Stimulated activated CD4-positive, alpha-beta T cell treated with anti-CD3 and anti-CD28 coated beads, Interleukin-15, amount 100 ng/mL, for 24 hours (primary cell): Measurements from ENCODE around the gene APOC4.
A peak's percentile ranks its signal among the peaks of the same experiment; 100 is the strongest.
"Not testable (repeated sequence)": the region's sequence is repeated elsewhere in the genome, so short reads cannot be mapped to it uniquely, and the experiment has no call there.

Experiments used
- DNase-seq: peaks from one replicate; pipeline ENCODE4 v3.0.0-alpha.2; 2020

Gene APOC4

GRCh38 chr19:44942067-44942571, at the start of gene APOC4:
APOC4 (plus strand) TSS chr19:44942237; CDS start chr19:44942278, 41 bp downstream.
- DNase-seq, result no peak

GRCh38 chr19:44892932-44893331, 49.1 kb upstream of the APOC4 start:
- no peak for DNase-seq

GRCh38 chr19:44893332-44894051, 48.5 kb upstream of the APOC4 start:
- DNase-seq, result no peak

GRCh38 chr19:44894052-44894400, 48.0 kb upstream of the APOC4 start:
- no peak for DNase-seq

- no peak for DNase-seq
Observed at GRCh38 chr19:44894946-44895345, 47.1 kb upstream of the APOC4 start.

- DNase-seq, result no peak
Observed at GRCh38 chr19:44897835-44898234, 44.2 kb upstream of the APOC4 start.

- DNase-seq, result no peak
Observed at GRCh38 chr19:44900328-44901244, 41.5 kb upstream of the APOC4 start.

GRCh38 chr19:44903216-44903601, 38.8 kb upstream of the APOC4 start:
- DNase-seq, result no peak

GRCh38 chr19:44903602-44904425, 38.2 kb upstream of the APOC4 start:
- peak; percentile 81 for DNase-seq

GRCh38 chr19:44904426-44904994, 37.5 kb upstream of the APOC4 start:
- DNase-seq, result peak; percentile 25

GRCh38 chr19:44905437-44906160, 36.4 kb upstream of the APOC4 start, which contains the start of gene APOE:
APOE (plus strand) TSS chr19:44905796; CDS start chr19:44906625, 829 bp downstream.
- no peak for DNase-seq

GRCh38 chr19:44907613-44908012, 34.4 kb upstream of the APOC4 start:
- DNase-seq, result no peak

- DNase-seq, result no peak
Observed at GRCh38 chr19:44908074-44908835, 33.8 kb upstream of the APOC4 start.

GRCh38 chr19:44908836-44909261, 33.2 kb upstream of the APOC4 start:
- DNase-seq, result no peak

GRCh38 chr19:44909775-44910174, 32.3 kb upstream of the APOC4 start:
- DNase-seq, result no peak

GRCh38 chr19:44911896-44912295, 30.1 kb upstream of the APOC4 start:
- DNase-seq, result not testable (repeated sequence)

GRCh38 chr19:44912854-44913253, 29.2 kb upstream of the APOC4 start:
- DNase-seq, result no peak

GRCh38 chr19:44913512-44914432, 28.3 kb upstream of the APOC4 start:
- not testable (repeated sequence) for DNase-seq

- DNase-seq, result peak; percentile 87
Observed at GRCh38 chr19:44914433-44915206, 27.4 kb upstream of the APOC4 start, which contains the start of gene APOC1. APOC1 (plus strand) TSS chr19:44914608; CDS start chr19:44914892, 284 bp downstream.
